ENCODE data around the gene NBEA. TPM values are rescaled to one million over a fixed set of nuclear protein-coding genes. Genes with fewer than 3 reads are reported as not detected.

NBEA gene
- total RNA-seq, 1 experiment from 2014 or later: 4.4 TPM

DNA sequence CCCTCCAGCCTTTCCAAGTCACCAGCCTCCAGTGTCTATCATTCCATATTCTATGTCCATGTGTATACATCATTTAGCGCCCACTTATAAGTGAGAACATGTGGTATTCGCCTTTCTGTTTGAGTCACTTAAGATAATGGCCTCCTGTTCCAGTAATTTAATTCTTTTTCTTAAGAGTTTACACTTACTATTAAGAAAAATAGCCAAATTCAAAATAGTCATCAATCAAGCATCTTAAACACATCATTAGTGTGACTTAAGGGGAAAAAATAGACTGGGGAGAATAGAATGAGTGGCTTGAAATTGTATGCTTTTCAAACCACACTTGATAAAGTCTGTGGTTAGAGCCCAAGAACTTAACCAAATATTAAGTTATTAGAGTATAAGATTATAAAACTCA is 286.5 kb downstream of the NBEA start:
- CTCF ChIA-PET: no interaction called here

DNA sequence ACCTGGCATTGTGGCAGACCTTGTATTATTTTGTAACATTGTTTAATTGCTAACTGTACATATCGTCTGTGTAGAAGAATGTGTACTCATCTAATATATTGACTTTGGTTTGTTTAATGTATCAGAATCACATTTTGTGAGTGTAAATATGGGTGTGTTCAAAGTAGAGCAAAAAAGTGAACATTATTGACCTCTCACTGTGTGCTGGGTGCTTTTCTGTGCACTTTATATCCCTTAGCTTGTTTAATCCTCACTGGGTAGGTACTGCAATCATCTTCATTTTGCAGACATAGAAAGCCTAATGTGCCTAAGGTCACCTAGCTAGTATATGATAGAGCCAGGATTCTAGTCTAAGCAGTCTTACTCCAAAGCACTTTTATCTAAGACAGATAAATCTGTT is 289.4 kb downstream of the NBEA start:
- no TSS peak for BruUV-seq (replicated peaks)
- peak; percentile 37; the same call in 1 of the 2 replicates for ATAC-seq

More for the DNA sequence above, 286.5 kb downstream of the NBEA start:
- DNase-seq (no peak), ATAC-seq (no peak)
- H3K27me3 ChIP-seq (ENCODE audit: low read length): no peaks in the 10 kb centered on the region
- intact Hi-C loops (cut with micrococcal nuclease): no loop called here
- H3K4me1 ChIP-seq (ENCODE audit: insufficient read depth, low read length): no peaks in the 10 kb centered on the region
- no peaks in the 10 kb centered on the region for H3K36me3 ChIP-seq (ENCODE audit: low read depth, low read length)
- no peaks in the 10 kb centered on the region for H3K9me2 ChIP-seq (replicated peaks; ENCODE audit: low read length)
- no peaks in the 10 kb centered on the region for H3F3A ChIP-seq (ENCODE audit: low read length, unreplicated experiment)
- no peak for TF ChIP-seq EZH2 (IDR thresholded peaks at IDR 0.05; ENCODE audit: low read length, unreplicated experiment)
- no peak for TF ChIP-seq EZH2phosphoT487 (IDR thresholded peaks at IDR 0.05; ENCODE audit: borderline replicate concordance, low read length)
- TF ChIP-seq, protein P1, sequence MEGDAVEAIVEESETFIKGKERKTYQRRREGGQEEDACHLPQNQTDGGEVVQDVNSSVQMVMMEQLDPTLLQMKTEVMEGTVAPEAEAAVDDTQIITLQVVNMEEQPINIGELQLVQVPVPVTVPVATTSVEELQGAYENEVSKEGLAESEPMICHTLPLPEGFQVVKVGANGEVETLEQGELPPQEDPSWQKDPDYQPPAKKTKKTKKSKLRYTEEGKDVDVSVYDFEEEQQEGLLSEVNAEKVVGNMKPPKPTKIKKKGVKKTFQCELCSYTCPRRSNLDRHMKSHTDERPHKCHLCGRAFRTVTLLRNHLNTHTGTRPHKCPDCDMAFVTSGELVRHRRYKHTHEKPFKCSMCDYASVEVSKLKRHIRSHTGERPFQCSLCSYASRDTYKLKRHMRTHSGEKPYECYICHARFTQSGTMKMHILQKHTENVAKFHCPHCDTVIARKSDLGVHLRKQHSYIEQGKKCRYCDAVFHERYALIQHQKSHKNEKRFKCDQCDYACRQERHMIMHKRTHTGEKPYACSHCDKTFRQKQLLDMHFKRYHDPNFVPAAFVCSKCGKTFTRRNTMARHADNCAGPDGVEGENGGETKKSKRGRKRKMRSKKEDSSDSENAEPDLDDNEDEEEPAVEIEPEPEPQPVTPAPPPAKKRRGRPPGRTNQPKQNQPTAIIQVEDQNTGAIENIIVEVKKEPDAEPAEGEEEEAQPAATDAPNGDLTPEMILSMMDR (conservative IDR thresholded peaks at IDR 0.05; ENCODE audit: low read depth, low read length): no peak
- no TSS peak for BruUV-seq (replicated peaks)
- no peak overlapping the region for H3K4me3 ChIP-seq (ENCODE audit: low read length)
- H3K4me2 ChIP-seq (ENCODE audit: low read length): no peak overlapping the region
- no peak overlapping the region for H3K9ac ChIP-seq (ENCODE audit: low read length)
- no peak overlapping the region for H3K27ac ChIP-seq (ENCODE audit: low read length)
- POLR2A ChIA-PET (ENCODE audit: unreplicated experiment): no interaction called here
- no peak overlapping the region for H2AFZ ChIP-seq (ENCODE audit: low read length)
- H4K20me1 ChIP-seq (ENCODE audit: low read length): no peaks in the 10 kb centered on the region
- H3K79me2 ChIP-seq (ENCODE audit: low read length): no peaks in the 10 kb centered on the region
- no peaks in the 10 kb centered on the region for H3K9me3 ChIP-seq (ENCODE audit: low read length)

DNA sequence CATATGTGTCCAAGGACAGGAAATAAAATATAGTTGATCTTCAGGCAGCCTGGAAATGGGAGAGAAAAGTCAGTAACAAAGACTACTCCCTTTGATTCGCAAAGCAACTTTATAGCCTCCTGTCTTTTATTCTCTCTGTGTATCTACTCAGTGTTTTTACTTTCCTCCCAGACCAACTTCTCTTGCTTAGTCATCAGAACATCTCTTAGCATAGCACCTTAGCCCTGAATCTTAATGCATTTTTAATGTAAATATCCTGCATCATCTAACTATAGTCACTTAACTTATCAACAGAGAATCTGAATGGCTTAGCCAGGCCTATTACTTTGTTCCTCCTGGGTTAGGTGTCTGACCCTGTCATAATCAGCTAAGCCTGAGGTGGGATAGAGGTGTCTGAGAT is 296.2 kb downstream of the NBEA start:
- intact Hi-C loops (cut with micrococcal nuclease): no loop called here
- POLR2A ChIA-PET (ENCODE audit: unreplicated experiment): no interaction called here

More for the DNA sequence above, 289.4 kb downstream of the NBEA start:
- no peaks in the 10 kb centered on the region for H3K9me3 ChIP-seq (ENCODE audit: low read length)
- H3K4me3 ChIP-seq (ENCODE audit: low read length): no peak overlapping the region
- CTCF ChIA-PET: interaction anchor here (0.6 kb wide), 1 partner anchor 36 kb away, joined by 3 read pairs; no protein-coding TSS in a partner anchor
- no peak overlapping the region for H2AFZ ChIP-seq (ENCODE audit: low read length)
- POLR2A ChIA-PET (ENCODE audit: unreplicated experiment): no interaction called here
- no peaks in the 10 kb centered on the region for H3F3A ChIP-seq (ENCODE audit: low read length, unreplicated experiment)
- H3K9ac ChIP-seq (ENCODE audit: low read length): no peak overlapping the region
- intact Hi-C loops (cut with micrococcal nuclease): no loop called here
- H3K4me2 ChIP-seq (ENCODE audit: low read length): no peak overlapping the region
- no peaks in the 10 kb centered on the region for H3K79me2 ChIP-seq (ENCODE audit: low read length)
- H4K20me1 ChIP-seq (ENCODE audit: low read length): no peaks in the 10 kb centered on the region
- no peaks in the 10 kb centered on the region for H3K36me3 ChIP-seq (ENCODE audit: low read depth, low read length)
- no peak for DNase-seq
- no peak overlapping the region for H3K27ac ChIP-seq (ENCODE audit: low read length)
- no peaks in the 10 kb centered on the region for H3K27me3 ChIP-seq (ENCODE audit: low read length)
- TF ChIP-seq, protein P1 (conservative IDR thresholded peaks at IDR 0.05; ENCODE audit: low read depth, low read length): no peak
- TF ChIP-seq EZH2phosphoT487 (IDR thresholded peaks at IDR 0.05; ENCODE audit: borderline replicate concordance, low read length) (no peak), EZH2 (IDR thresholded peaks at IDR 0.05; ENCODE audit: low read length, unreplicated experiment) (no peak)
- no peaks in the 10 kb centered on the region for H3K9me2 ChIP-seq (replicated peaks; ENCODE audit: low read length)
- H3K4me1 ChIP-seq (ENCODE audit: insufficient read depth, low read length): no peaks in the 10 kb centered on the region

More for the DNA sequence above, 296.2 kb downstream of the NBEA start:
- no peaks in the 10 kb centered on the region for H4K20me1 ChIP-seq (ENCODE audit: low read length)
- BruUV-seq (replicated peaks): no TSS peak
- H3K79me2 ChIP-seq (ENCODE audit: low read length): no peaks in the 10 kb centered on the region
- CTCF ChIA-PET: no interaction called here
- DNase-seq (no peak), ATAC-seq (no peak)
- H3K4me3 ChIP-seq (ENCODE audit: low read length): no peak overlapping the region
- H3K4me1 ChIP-seq (ENCODE audit: insufficient read depth, low read length): no peaks in the 10 kb centered on the region
- H3K4me2 ChIP-seq (ENCODE audit: low read length): no peak overlapping the region
- no peak overlapping the region for H3K27ac ChIP-seq (ENCODE audit: low read length)
- H3K9me3 ChIP-seq (ENCODE audit: low read length): no peaks in the 10 kb centered on the region
- H3K9ac ChIP-seq (ENCODE audit: low read length): no peak overlapping the region
- H2AFZ ChIP-seq (ENCODE audit: low read length): no peak overlapping the region
- no peaks in the 10 kb centered on the region for H3F3A ChIP-seq (ENCODE audit: low read length, unreplicated experiment)
- no peaks in the 10 kb centered on the region for H3K27me3 ChIP-seq (ENCODE audit: low read length)
- H3K36me3 ChIP-seq (ENCODE audit: low read depth, low read length): no peaks in the 10 kb centered on the region
- H3K9me2 ChIP-seq (replicated peaks; ENCODE audit: low read length): no peaks in the 10 kb centered on the region
- TF ChIP-seq, protein P1 (conservative IDR thresholded peaks at IDR 0.05; ENCODE audit: low read depth, low read length): no peak
- TF ChIP-seq EZH2phosphoT487 (IDR thresholded peaks at IDR 0.05; ENCODE audit: borderline replicate concordance, low read length): no peak
- TF ChIP-seq EZH2 (IDR thresholded peaks at IDR 0.05; ENCODE audit: low read length, unreplicated experiment): no peak
